ENCODE data around the gene HAP1.

- TF ChIP-seq CTCF (IDR thresholded peaks at IDR 0.05) (no peak), POLR2A (IDR thresholded peaks at IDR 0.05) (no peak)
Observed at GRCh38 chr17:41763327-41763726, 28.9 kb upstream of the HAP1 start.

Measured in heart left ventricle (tissue), 13 donors.